Upper lobe of left lung (tissue), 6 donors: ENCODE measurements around the gene STOX1. TPM values are rescaled to one million over a fixed set of nuclear protein-coding genes. Genes with fewer than 3 reads are reported as not detected.
"Not testable (repeated sequence)": the region's sequence is repeated elsewhere in the genome, so short reads cannot be mapped to it uniquely, and the experiment has no call there.

Experiments
- ATAC-seq, 2 donors: fragments of 200-7000 bp; cut with Tn5 transposase; one replicate each; pipeline ENCODE4 v1.9.1; 2022; ENCODE audit warnings: mild to moderate bottlenecking in 2 of 2, moderate library complexity in 2 of 2; ENCODE audit not compliant: low FRiP score in 2 of 2
- DNase-seq, 2 donors: peaks; one replicate each; pipeline ENCODE4 v3.0.0-alpha.2; 2019 to 2020
- H3K27ac ChIP-seq, 4 donors: fragments of 200-600 bp; sonication (generic); one replicate each; pipeline ENCODE4 v1.5.1; 2016 to 2019
- H3K27me3 ChIP-seq, 4 donors: fragments of 200-600 bp; sonication (generic); one replicate each; pipeline ENCODE4 v1.5.1; 2017 to 2019
- H3K36me3 ChIP-seq, 4 donors: fragments of 200-600 bp; sonication (generic); one replicate each; pipeline ENCODE4 v1.5.1; 2016 to 2019
- H3K4me1 ChIP-seq, 4 donors: fragments of 200-600 bp; sonication (generic); one replicate each; pipeline ENCODE4 v1.5.1; 2018 to 2019
- H3K4me3 ChIP-seq, 4 donors: fragments of 200-600 bp; sonication (generic); one replicate each; pipeline ENCODE4 v1.5.1; 2017 to 2019; ENCODE audit warnings: mild to moderate bottlenecking in 2 of 4, moderate library complexity in 1 of 4
- H3K9me3 ChIP-seq, 4 donors: fragments of 200-600 bp; sonication (generic); one replicate each; pipeline ENCODE4 v1.5.1; 2018 to 2019
- CTCF ChIP-seq, 6 experiments: fragments of 450-650 bp in 4 of 6; fragments of 200-600 bp in 2 of 6; sonication (generic) in 2 of 6; IDR thresholded peaks; one replicate each; pipeline ENCODE4 v1.5.1; 2016 to 2019; ENCODE audit warnings: antibody characterized with exemption in 6 of 6
- EP300 ChIP-seq, 4 donors: sonication (generic); formaldehyde crosslinking; IDR thresholded peaks; one replicate each; pipeline ENCODE4 v1.5.1; 2017; ENCODE audit warnings: antibody characterized with exemption in 4 of 4, control low read depth in 2 of 4
- POLR2A ChIP-seq, 4 donors: fragments of 450-650 bp; IDR thresholded peaks; one replicate each; pipeline ENCODE4 v1.5.1; 2016 to 2017; ENCODE audit warnings: antibody characterized with exemption in 4 of 4, mild to moderate bottlenecking in 2 of 4
- POLR2AphosphoS5 ChIP-seq, 2 donors: sonication (generic); formaldehyde crosslinking; IDR thresholded peaks; one replicate each; pipeline ENCODE4 v1.5.1; 2017; ENCODE audit warnings: antibody characterized with exemption in 2 of 2
- WGBS, 2 donors: methylation state at CpG; one replicate each; pipeline ENCODE4 v1.1.5; 2017 to 2018; 5-methylcytosine and 5-hydroxymethylcytosine counted together
- total RNA-seq, 6 donors: library from RNA; depleted of rRNA in 4 of 6; stranded (reverse); fragments of >200 nt in 4 of 6; gene quantifications; one replicate each; pipeline versions ENCODE4 v1.1.0 to v1.2.1, GENCODE V29; 2016 to 2021
- donor health status: DM: no; HTN: no; CAD: no; lungs with moderate emphysema.
- donor health status: DM: no; HTN: yes; CAD: no; lungs with severe emphysema.

STOX1 gene
- total RNA-seq, 6 donors from 2014 or later = 0.23 to 25.6 (median 3.1) TPM

- Histone ChIP-seq H3K36me3 (peaks cover 0 to 15% (median 6%) of the 10 kb centered on the region in 4 donors), H3K4me1 (no peaks in the 10 kb centered on the region), H3K27me3 (no peaks in the 10 kb centered on the region), H3K9me3 (no peaks in the 10 kb centered on the region), H3K27ac (no peak overlapping the region), H3K4me3 (no peak overlapping the region)
- WGBS, 2 donors = 73 to 75% methylated on average over 2 of the region's 2 CpGs
- DNase-seq (no peak), ATAC-seq (no peak)
- no peak for TF ChIP-seq EP300 (IDR thresholded peaks at IDR 0.05)
- TF ChIP-seq POLR2A (IDR thresholded peaks at IDR 0.05) = no peak
- no peak for TF ChIP-seq POLR2AphosphoS5 (IDR thresholded peaks at IDR 0.05)
- TF ChIP-seq CTCF (IDR thresholded peaks at IDR 0.05) = no peak
Observed at GRCh38 chr10:68800211-68800610, 27.1 kb upstream of the STOX1 start.

GRCh38 chr10:68804692-68805091 lies 22.6 kb upstream of the STOX1 start:
- Histone ChIP-seq H3K36me3 (no peaks in the 10 kb centered on the region), H3K4me1 (no peaks in the 10 kb centered on the region), H3K27me3 (no peaks in the 10 kb centered on the region), H3K27ac (no peak overlapping the region), H3K4me3 (no peak overlapping the region), H3K9me3 (no peaks in the 10 kb centered on the region)
- DNase-seq (no peak), ATAC-seq (no peak)
- TF ChIP-seq EP300 (IDR thresholded peaks at IDR 0.05) (no peak), CTCF (IDR thresholded peaks at IDR 0.05) (no peak), POLR2A (IDR thresholded peaks at IDR 0.05) (no peak), POLR2AphosphoS5 (IDR thresholded peaks at IDR 0.05) (no peak)
- WGBS, 2 donors = 95 to 97% methylated on average over 1 of the region's 1 CpG

GRCh38 chr10:68810830-68811229 lies 16.5 kb upstream of the STOX1 start:
- ATAC-seq, H3K27me3 ChIP-seq, DNase-seq, H3K9me3 ChIP-seq, H3K4me1 ChIP-seq, H3K36me3 ChIP-seq, H3K27ac ChIP-seq, H3K4me3 ChIP-seq: not testable (repeated sequence)
- WGBS, 2 donors = 95 to 96% methylated on average over 9 of the region's 9 CpGs

- TF ChIP-seq POLR2AphosphoS5 (IDR thresholded peaks at IDR 0.05) = no peak
- TF ChIP-seq EP300 (IDR thresholded peaks at IDR 0.05) = no peak
- TF ChIP-seq CTCF (IDR thresholded peaks at IDR 0.05) = no peak
- no peak for TF ChIP-seq POLR2A (IDR thresholded peaks at IDR 0.05)
- ATAC-seq = no peak
- no peaks in the 10 kb centered on the region for H3K4me1 ChIP-seq
Observed at GRCh38 chr10:68811314-68812009, 15.9 kb upstream of the STOX1 start.

DNA sequence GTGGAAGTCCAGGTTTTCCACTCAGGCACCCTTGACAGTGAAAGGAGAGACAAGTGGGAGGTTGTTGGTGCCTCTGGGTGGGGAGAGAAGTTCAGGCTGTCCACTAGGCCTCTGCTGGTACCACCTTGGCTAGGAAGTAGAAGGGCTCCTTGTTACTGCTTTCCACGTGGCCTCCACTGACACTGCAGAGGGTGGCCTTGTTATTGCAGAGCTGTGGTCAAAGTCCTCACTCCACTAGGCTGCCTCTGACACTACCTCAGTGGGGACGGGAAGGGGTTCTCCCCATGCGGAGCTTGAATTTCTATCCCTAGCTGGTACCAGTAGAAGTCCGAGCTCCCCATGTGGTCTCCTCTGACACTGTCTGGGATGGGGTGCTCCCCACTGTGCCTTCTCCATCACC lies 14.9 kb upstream of the STOX1 start:
- Histone ChIP-seq H3K36me3 (no peaks in the 10 kb centered on the region), H3K4me3 (no peak overlapping the region), H3K4me1 (no peaks in the 10 kb centered on the region), H3K9me3 (no peaks in the 10 kb centered on the region), H3K27me3 (no peaks in the 10 kb centered on the region), H3K27ac (no peak overlapping the region)
- TF ChIP-seq POLR2A (IDR thresholded peaks at IDR 0.05) (no peak), POLR2AphosphoS5 (IDR thresholded peaks at IDR 0.05) (no peak), CTCF (IDR thresholded peaks at IDR 0.05) (no peak), EP300 (IDR thresholded peaks at IDR 0.05) (no peak)
- WGBS, 2 donors = 95 to 100% methylated on average over 1 to 4 of the region's 4 CpGs
- DNase-seq (no peak), ATAC-seq (no peak)

More at GRCh38 chr10:68811314-68812009, 15.9 kb upstream of the STOX1 start:
- DNase-seq = no peak
- Histone ChIP-seq H3K27me3 (no peaks in the 10 kb centered on the region), H3K27ac (no peak overlapping the region), H3K36me3 (no peaks in the 10 kb centered on the region), H3K4me3 (no peak overlapping the region), H3K9me3 (no peaks in the 10 kb centered on the region)
- WGBS, 2 donors = 84 to 85% methylated on average over 7 of the region's 7 CpGs
